ENCODE measurements around the gene DEFB115. TPM values are rescaled to one million over a fixed set of nuclear protein-coding genes. Genes with fewer than 3 reads are reported as not detected.
A peak's percentile ranks its signal among the peaks of the same experiment; 100 is the strongest.

The DEFB115 gene
- total and polyA plus RNA-seq, 2 of the 13 experiments (the other 11 are each of a cell fraction or from before 2014, with no cell fraction given) = not detected

DNA sequence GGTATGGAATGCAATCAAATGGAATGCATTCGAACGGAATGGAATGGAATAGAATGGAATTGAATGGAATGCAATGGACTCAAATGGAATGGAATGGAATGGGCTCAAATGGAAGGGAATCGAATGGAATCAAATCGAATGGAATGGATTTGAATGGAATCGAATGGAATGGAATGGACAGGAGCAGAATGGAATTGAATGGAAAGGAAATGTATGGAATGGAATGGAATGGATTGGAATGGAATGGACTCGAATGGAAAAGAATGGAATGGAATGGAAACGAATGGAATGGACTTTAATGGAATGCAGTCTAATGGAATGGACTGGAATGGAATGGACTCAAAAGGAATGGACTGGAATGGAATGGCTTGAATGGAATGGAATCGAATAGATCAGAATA is 18.3 kb upstream of the DEFB115 start:
- intact Hi-C loops (cut with micrococcal nuclease; ENCODE audit: unreplicated experiment) (no loop called here), in situ Hi-C loops (cut with HindIII; ENCODE audit: extremely low pct_ligation_motif_present, low pct_unique_long_range_greater_than_20kb) (no loop called here)
- Histone ChIP-seq H2AFZ (ENCODE audit: low read length) (no peak overlapping the region), H4K20me1 (ENCODE audit: insufficient read depth, low read length) (no peaks in the 10 kb centered on the region), H3K79me2 (ENCODE audit: insufficient read depth, low read length) (no peaks in the 10 kb centered on the region), H3K27ac (ENCODE audit: extremely low read length, insufficient read depth, low read length) (no peak overlapping the region), H3K36me3 (replicated peaks in 1 of 2; ENCODE audit: control insufficient read depth in 1 of 2, insufficient read depth in 2 of 2, low read length in 2 of 2) (no peaks in the 10 kb centered on the region), H3K9me3 (ENCODE audit: low read length) (peaks cover 100% of the 10 kb centered on the region), H3K27me3 (ENCODE audit: control insufficient read depth in 1 of 2, insufficient read depth in 2 of 2, low read length in 2 of 2) (no peaks in the 10 kb centered on the region), H3K4me1 (ENCODE audit: insufficient read depth, low read length) (no peaks in the 10 kb centered on the region), H3K4me2 (ENCODE audit: low read depth, low read length) (no peak overlapping the region), H3K9ac (ENCODE audit: insufficient read depth, low read depth, low read length) (no peak overlapping the region), H3K4me3 (replicated peaks in 1 of 3; ENCODE audit: insufficient read depth in 1 of 3, low read depth in 2 of 3, low read length in 3 of 3) (no peak overlapping the region)
- DNase-seq (ENCODE audit: low spot score) = no peak
- TF ChIP-seq PLRG1 (conservative IDR thresholded peaks at IDR 0.05) (0 out of 2 replicates have a peak, but pooled peaks have one; percentile 54), RXRB (CRISPR knock-in tag; IDR thresholded peaks at IDR 0.05; ENCODE audit: borderline replicate concordance) (no peak), MED13 (CRISPR knock-in tag; IDR thresholded peaks at IDR 0.05) (no peak), SP5 (CRISPR knock-in tag; IDR thresholded peaks at IDR 0.05; ENCODE audit: borderline replicate concordance, low read depth) (no peak)
- TF ChIP-seq, protein P1, sequence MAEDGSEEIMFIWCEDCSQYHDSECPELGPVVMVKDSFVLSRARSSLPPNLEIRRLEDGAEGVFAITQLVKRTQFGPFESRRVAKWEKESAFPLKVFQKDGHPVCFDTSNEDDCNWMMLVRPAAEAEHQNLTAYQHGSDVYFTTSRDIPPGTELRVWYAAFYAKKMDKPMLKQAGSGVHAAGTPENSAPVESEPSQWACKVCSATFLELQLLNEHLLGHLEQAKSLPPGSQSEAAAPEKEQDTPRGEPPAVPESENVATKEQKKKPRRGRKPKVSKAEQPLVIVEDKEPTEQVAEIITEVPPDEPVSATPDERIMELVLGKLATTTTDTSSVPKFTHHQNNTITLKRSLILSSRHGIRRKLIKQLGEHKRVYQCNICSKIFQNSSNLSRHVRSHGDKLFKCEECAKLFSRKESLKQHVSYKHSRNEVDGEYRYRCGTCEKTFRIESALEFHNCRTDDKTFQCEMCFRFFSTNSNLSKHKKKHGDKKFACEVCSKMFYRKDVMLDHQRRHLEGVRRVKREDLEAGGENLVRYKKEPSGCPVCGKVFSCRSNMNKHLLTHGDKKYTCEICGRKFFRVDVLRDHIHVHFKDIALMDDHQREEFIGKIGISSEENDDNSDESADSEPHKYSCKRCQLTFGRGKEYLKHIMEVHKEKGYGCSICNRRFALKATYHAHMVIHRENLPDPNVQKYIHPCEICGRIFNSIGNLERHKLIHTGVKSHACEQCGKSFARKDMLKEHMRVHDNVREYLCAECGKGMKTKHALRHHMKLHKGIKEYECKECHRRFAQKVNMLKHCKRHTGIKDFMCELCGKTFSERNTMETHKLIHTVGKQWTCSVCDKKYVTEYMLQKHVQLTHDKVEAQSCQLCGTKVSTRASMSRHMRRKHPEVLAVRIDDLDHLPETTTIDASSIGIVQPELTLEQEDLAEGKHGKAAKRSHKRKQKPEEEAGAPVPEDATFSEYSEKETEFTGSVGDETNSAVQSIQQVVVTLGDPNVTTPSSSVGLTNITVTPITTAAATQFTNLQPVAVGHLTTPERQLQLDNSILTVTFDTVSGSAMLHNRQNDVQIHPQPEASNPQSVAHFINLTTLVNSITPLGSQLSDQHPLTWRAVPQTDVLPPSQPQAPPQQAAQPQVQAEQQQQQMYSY (CRISPR knock-in tag; IDR thresholded peaks at IDR 0.05) = peak; percentile 67; the same call in 1 of the 2 replicates
- CTCF ChIA-PET (ENCODE audit: low intra/inter-chr PET ratio, low total read pairs) = no interaction called here
- ATAC-seq = no peak
- BruUV-seq (replicated peaks) = no TSS peak
- no peak for FAIRE-seq
- POLR2A ChIA-PET = no interaction called here
- 7% methylated on average over 8 of the region's 8 CpGs for WGBS (ENCODE audit: low lambda C conversion rate)

DNA sequence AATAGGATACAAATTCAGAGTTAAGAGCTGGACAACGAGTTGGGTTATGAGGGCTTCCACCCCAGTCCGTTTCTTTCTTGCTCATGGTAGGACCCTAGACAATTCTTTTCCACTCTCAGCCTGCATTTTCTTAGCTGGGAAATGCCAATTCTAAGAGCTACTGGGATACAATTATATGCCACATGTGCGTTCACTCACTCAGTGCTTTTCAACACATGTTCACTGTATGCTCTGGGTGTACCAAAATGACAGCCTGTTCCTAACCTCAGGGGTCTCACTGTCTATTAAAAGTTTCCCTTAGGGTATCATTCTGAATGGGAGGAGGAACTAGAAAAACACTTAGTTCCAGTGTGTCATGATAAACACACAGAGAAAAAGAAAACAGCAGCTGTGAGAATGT is 505 bp upstream of the DEFB115 start:
- intact Hi-C loops (cut with micrococcal nuclease; ENCODE audit: unreplicated experiment) = no loop called here
- Histone ChIP-seq H3K4me1 (ENCODE audit: insufficient read depth, low read length) (no peaks in the 10 kb centered on the region), H4K20me1 (ENCODE audit: insufficient read depth, low read length) (no peaks in the 10 kb centered on the region), H3K36me3 (replicated peaks in 1 of 2; ENCODE audit: control insufficient read depth in 1 of 2, insufficient read depth in 2 of 2, low read length in 2 of 2) (no peaks in the 10 kb centered on the region), H3K4me2 (ENCODE audit: low read depth, low read length) (no peak overlapping the region), H3K9me3 (ENCODE audit: low read length) (no peaks in the 10 kb centered on the region), H3K27me3 (ENCODE audit: control insufficient read depth in 1 of 2, insufficient read depth in 2 of 2, low read length in 2 of 2) (no peaks in the 10 kb centered on the region), H3K4me3 (replicated peaks in 1 of 3; ENCODE audit: insufficient read depth in 1 of 3, low read depth in 2 of 3, low read length in 3 of 3) (no peak overlapping the region), H3K9ac (ENCODE audit: insufficient read depth, low read depth, low read length) (no peak overlapping the region), H3K27ac (ENCODE audit: extremely low read length, insufficient read depth, low read length) (no peak overlapping the region), H2AFZ (ENCODE audit: low read length) (no peak overlapping the region), H3K79me2 (ENCODE audit: insufficient read depth, low read length) (no peaks in the 10 kb centered on the region)
- no peak for ATAC-seq
- ChIA-PET POLR2A (no interaction called here), CTCF (ENCODE audit: low intra/inter-chr PET ratio, low total read pairs) (no interaction called here)
- in situ Hi-C loops (cut with HindIII; ENCODE audit: extremely low pct_ligation_motif_present, low pct_unique_long_range_greater_than_20kb) = no loop called here
- FAIRE-seq = no peak
- no peak for DNase-seq (ENCODE audit: low spot score)
- TF ChIP-seq, protein P2, sequence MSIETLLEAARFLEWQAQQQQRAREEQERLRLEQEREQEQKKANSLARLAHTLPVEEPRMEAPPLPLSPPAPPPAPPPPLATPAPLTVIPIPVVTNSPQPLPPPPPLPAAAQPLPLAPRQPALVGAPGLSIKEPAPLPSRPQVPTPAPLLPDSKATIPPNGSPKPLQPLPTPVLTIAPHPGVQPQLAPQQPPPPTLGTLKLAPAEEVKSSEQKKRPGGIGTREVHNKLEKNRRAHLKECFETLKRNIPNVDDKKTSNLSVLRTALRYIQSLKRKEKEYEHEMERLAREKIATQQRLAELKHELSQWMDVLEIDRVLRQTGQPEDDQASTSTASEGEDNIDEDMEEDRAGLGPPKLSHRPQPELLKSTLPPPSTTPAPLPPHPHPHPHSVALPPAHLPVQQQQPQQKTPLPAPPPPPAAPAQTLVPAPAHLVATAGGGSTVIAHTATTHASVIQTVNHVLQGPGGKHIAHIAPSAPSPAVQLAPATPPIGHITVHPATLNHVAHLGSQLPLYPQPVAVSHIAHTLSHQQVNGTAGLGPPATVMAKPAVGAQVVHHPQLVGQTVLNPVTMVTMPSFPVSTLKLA (IDR thresholded peaks at IDR 0.05) = peak; percentile 98
- TF ChIP-seq ZNF572 (CRISPR knock-in tag; IDR thresholded peaks at IDR 0.05) = no peak
- no TSS peak for BruUV-seq (replicated peaks)
- WGBS (ENCODE audit: low lambda C conversion rate) = 0% methylated on average over 3 of the region's 3 CpGs
